GM18508 (cell line): ENCODE data around the gene CBX4.
"Not testable (repeated sequence)": the region's sequence is repeated elsewhere in the genome, so short reads cannot be mapped to it uniquely, and the experiment has no call there.

Experiments used
- ATAC-seq: cut with Tn5 transposase; IDR thresholded peaks from one replicate; pipeline ENCODE4 v1.9.1; 2021; ENCODE audit warnings: moderate number of reproducible peaks; ENCODE audit not compliant: insufficient read depth, unreplicated experiment

Gene CBX4

DNA sequence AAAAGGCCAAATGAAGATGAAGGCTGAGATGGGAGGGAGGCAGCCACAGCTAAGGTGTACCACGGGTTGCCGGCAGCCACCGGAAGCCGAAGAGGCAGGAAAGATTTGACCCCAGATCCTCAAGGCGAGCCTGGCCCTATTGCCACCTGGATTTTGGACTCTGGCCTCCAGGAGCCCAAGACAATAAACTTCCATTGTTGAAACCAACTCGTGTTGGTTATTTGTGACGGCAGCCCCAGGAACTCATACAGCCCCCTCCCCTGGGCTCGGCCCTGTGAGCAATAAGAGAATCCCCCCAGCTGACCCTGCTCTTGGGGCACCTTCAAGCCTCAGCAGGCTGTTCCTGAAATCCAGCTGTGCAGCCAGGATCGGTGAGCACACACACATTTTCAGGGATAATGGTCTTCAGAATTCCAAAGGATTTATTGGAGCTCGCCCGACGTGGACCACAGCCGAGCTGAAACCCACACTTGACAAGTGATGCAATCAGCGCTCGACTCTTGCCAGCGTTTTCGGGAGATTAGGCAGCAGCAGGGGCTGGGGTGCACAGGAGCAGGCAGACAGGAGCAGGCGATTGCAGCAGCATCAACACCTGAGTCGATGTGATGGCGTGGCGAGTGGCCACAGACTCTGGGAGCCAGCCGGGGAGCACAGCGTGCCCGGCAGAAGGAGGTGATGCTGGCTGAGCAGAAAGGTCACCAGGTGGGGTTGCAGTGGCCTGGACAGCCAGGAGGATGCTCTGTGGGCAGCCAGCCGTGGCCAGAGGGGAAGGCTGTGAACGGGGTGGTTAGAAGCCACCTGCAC, 22.4 kb upstream of the CBX4 start:
- no peak for ATAC-seq

GRCh38 chr17:79859676-79860615, 20.7 kb upstream of the CBX4 start:
- no peak for ATAC-seq

DNA sequence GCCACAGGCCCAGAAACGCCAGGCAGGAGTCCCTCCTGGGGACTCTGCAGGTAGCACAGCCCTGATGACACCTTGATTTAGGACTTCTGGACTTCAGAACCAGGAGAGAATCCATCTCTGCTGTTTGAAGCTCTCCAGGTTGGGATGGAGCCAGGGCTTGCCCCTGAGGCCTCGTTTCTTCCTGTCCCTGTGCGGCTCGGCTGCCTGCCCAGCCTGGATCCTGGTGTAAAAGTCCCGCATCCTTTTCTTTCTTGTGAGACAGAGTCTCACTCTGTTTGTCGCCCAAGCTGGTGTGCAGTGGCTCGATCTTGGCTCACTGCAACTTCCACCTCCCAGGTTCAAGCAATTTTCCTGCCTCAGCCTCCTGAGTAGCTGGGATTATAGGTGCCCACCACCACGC, 17.9 kb upstream of the CBX4 start:
- no peak for ATAC-seq

- no peak for ATAC-seq
Observed at GRCh38 chr17:79855331-79856124, 16.3 kb upstream of the CBX4 start.

DNA sequence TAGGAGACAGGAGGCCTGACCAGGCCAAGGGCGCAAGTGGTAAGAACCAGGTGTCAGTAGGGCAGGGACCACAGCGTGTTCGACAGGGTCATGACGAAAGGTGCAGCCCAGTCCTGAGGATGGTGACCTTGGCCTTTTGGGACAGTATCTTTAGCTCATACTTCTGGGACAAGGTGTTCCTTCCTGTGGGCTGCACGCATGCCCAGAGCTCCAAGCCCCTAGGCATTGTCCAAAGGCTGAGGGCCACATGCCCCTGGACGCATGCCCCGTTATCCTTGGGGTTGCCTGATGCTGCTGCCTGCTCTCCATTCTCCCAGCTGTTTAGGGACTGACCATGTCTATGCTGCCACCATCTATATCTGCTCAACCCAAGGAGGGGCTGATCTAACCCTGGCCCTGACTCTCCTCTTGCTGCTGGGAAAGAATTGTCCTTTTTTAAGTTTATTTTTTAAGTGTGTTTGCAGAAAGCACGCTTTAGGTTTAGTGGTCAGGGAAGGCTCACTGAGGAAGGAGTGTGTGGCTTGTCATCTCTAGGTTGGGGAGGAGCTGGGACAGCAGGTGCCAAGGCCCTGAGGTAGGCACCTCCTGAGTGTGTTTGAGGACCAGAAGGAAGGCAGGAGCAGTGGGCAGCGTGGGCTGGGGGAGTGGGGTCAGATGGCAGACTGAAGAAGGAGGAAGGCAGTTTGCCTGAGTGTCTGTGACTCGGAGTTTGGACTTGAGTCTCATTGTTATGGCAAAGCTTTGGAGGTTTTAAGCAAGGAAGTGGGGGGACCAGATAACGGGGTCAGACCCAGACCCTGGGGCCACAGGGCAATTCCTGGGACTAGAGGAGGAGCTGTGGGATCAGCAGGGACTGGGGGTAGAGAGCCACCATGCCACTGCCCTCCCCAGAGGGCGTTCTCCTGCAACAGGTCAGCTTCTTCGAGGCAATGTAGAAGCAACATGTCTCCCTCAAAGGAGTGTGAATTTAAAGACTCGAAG, 15.1 kb upstream of the CBX4 start:
- no peak for ATAC-seq

DNA sequence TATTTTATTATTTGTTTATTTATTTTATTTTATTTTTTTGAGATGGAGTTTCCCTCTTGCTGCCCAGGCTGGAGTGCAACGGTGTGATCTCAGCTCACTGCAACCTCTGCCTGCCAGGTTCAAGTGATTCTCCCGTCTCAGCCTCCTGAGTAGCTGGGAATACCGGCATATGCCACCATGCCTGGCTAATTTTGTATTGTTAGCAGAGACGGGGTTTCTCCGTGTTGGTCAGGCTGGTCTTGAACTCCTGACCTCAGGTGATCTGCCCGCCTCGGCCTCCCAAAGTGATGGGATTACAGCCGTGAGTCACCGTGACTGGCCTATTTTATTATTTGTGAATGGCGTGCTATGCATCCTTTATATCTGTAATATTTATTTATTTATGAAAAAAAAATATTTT, 13.9 kb upstream of the CBX4 start:
- not testable (repeated sequence) for ATAC-seq

DNA sequence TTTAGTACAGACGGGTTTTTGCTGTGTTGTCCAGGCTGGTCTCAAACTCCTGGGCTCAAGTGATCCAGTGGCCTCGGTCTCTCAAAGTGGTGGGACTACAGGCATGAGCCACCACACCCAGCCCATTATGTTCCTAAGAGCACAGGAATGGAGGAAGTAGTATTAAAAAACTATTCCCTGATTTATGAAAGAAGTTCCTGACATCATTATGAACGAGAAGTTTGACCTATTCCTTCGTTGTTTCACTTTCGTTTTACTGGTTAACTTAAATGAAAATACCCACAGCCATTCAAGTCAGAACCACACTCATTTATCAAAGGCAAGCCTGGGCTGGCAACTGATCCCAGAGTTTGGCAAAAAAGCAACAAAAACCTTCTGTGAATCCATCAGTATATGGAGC, 13.5 kb upstream of the CBX4 start:
- no peak for ATAC-seq

DNA sequence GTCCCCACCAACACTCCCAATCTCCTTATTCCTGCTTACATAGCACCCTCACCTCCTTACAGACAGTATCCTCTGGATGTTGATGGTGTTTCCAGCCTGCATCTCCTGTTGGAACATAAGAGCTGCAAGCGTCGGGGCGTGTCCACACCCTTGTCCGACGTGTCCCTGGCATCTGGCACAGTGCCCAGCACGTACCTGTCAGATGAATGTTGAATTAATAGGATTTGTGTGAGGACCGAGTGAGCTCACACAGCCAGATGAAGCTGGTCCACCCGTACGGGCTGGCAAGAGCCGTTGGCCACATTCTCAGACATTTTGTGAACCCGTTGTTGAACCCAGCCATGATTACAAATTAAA, 12.2 kb upstream of the CBX4 start:
- ATAC-seq: no peak

- no peak for ATAC-seq
Observed at GRCh38 chr17:79850571-79851460, 11.6 kb upstream of the CBX4 start.

GRCh38 chr17:79849953-79850352, 10.7 kb upstream of the CBX4 start:
- ATAC-seq: no peak

DNA sequence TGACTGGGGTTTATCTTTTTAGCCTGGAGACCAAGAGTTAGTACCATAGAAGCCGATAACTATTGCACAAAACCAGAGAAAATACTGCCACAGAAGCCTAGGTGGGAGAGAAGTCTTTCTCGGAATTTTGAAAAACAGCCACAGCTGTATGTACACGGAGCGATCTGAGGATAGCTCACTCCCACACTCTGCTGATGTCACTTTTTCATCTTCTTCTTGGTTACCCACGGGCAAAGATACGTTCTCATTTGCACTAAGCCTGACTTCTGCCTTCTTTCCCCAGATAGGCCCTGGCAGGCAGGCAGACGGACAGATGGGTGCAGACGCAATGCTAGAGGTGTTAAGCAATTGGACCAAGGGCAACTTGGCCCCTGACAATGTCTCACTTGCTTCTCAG, 9.1 kb upstream of the CBX4 start:
- ATAC-seq: no peak

DNA sequence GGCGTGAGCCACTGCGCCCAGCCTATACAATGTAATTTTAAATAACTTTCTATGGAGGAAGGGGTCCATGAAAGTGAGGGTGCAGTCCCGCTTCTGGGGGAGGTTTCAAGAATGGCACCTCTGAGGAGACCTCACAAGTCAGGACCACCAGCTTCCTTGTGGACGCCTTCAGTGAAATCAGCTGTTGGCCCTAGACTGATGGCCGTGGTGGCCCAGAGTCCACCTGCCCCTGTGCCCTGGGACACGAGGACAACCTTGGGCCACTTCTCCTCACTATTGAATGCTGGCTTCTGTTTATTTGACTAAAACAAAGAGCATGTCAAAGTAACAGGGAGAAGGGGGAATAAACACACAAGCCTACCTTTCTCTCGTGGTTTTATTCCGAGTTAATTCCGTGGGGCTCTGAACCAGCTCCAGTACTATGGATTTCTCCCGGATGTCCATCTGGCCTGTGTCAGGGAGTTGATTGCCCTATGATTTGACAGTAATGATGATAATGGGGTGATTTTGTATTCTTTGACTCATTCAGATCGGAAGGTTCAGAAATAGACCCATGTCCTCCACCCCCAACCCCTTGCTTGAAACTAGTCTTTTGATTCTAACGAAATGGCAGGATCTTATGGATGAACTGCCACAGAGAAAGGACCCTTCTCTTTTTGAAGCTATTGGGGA, 8.6 kb upstream of the CBX4 start:
- ATAC-seq: no peak

DNA sequence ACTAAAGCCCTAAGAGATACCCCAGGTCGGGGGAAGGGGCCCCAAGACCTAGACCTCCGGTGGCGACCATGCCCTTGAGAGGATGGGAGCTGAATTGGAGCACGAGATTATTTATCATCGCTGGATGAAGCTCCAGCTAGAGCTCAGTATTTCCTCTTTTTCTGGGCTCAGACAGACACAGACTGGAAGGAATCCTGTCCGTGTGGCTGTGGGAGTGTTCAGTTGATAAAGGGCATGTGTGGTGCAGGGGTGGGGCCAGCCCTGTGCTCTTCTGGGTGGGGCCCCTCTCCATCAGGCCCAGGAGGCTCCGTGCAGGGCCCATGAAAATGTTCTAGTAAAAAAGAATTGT, 6.3 kb upstream of the CBX4 start:
- ATAC-seq: no peak

GRCh38 chr17:79844869-79845600, 5.8 kb upstream of the CBX4 start:
- ATAC-seq: no peak

DNA sequence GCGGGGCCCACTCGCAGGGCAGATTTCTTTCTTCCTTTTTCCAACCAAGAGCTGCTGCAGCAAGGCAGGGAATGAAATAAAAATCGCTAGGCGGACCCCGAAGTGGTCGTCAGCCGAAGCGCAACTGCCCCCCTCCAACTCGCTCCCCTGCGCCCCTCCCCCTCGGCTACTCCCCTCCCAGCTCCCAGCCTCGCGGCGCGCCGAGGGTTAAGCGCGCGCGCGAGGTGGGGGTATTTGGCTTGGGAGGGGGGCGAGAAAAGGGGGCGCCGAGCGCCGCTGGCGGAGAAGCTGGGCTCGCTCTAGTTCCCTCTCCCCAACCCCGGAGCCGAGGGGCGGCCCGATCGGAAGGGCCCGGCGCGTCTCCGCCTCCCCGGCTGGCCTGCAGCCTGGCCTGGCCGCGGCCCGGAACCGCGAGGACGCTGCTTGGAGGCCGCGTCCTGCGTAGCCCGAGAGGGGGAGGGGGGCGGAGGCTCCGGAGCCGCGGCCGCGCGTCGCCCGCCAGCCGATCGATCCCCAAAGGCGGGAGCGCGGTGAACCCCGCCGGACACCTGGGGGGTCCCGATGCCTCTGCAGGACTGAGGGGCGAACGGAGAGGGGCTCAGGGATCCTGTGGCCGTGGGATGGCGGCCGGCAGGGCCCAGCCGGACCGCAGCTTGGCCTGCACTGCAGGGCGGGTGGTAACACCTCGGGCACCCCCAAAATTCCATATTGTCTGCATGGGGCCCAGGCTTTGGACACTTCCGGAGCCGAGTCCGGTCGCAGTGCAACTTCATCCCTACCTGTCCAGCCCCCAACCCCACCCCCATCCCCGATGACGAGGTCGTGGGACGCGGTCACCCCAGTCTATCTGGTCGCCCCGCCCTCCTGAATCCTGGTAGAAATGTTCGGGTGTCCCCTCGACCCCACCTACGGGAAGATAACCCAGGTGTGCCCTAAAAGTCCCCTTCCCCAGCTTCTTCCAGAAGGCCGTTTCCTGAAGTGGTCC, 4.9 kb upstream of the CBX4 start:
- ATAC-seq: no peak

- ATAC-seq: no peak
Observed at GRCh38 chr17:79843474-79843815, 4.2 kb upstream of the CBX4 start.
